GM12892 (cell line): ENCODE data around the gene SERINC5.

Source experiments
- DNase-seq: peaks from one replicate; pipeline ENCODE4 v3.0.0; 2011; ENCODE audit not compliant: insufficient read length
- FAIRE-seq: peaks from 2 replicates; lab custom pipeline; 2011; peaks lifted over from hg19 to GRCh38; lab: Jason Lieb, UNC
- POLR2A ChIP-seq: IDR thresholded peaks from 2 replicates; pipeline ENCODE4 v1.6.1; 2011; ENCODE audit warnings: low read depth, low read length, control low read depth
- POLR2AphosphoS5 ChIP-seq: IDR thresholded peaks from 2 replicates; pipeline ENCODE4 v1.6.1; 2011; ENCODE audit warnings: low read depth, low read length, control low read depth
- TAF1 ChIP-seq: IDR thresholded peaks from 2 replicates; pipeline ENCODE4 v1.6.1; 2011; ENCODE audit warnings: low read depth, mild to moderate bottlenecking, control low read depth, low read length, borderline replicate concordance

Gene SERINC5

DNA sequence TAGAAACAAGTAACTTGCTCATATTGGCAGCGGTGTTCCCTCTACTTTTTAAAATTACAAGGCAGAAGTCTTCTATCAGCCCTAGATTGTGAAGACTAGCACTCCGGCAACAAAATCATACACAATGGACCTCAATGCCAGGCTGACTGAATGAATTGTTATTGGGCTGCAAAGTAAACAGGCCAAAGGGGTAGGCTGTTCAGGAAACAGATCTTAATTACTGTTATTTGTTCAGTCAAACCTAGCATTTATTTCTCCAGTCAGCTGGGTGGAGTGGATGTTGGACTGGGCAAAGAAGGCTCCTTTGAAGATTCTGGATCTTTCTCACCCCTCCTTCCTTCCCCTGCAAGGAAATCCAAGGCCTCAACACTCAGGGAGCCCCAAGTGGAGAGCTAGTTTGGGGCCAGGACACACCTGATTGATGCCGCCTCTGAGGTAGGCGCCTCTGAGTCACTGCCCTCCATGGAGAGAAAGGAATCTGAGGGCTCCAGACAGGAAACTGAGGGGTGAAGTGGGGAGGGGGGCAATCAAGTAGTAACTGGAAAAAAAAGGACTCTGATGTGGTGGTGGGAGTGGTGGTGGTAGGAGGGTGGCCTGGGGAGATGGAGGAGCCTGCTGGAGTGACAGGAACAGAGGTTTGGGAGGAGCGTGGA, 35.5 kb downstream of the SERINC5 start:
- FAIRE-seq, result no peak
- no peak for DNase-seq
- TF ChIP-seq POLR2A (no peak), POLR2AphosphoS5 (no peak), TAF1 (no peak)

DNA sequence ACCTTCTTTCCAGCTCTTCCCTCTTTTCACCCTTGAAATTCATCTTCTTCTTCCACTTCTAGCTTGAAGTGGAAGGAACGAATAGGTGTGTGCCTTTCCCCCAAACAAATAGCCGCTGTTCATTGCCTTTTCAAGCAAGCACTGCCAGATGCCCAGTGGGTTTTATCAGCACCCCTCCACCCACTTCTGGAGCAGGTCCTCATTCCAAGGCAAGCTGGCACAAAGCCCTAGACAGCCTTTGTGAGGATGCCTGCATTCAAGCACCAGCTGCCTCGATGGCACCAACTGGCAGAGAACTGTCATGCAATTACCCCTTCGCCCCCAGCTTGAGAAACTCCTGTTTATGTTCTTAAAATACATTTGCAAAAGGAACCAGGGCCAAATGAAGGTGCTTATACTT, 36.5 kb downstream of the SERINC5 start:
- DNase-seq (no peak), FAIRE-seq (no peak)
- TF ChIP-seq TAF1, result no peak
- no peak for TF ChIP-seq POLR2A
- TF ChIP-seq POLR2AphosphoS5, result no peak

GRCh38 chr5:80217667-80218066, 38.2 kb downstream of the SERINC5 start:
- FAIRE-seq (no peak), DNase-seq (no peak)
- TF ChIP-seq TAF1 (no peak), POLR2A (no peak), POLR2AphosphoS5 (no peak)

DNA sequence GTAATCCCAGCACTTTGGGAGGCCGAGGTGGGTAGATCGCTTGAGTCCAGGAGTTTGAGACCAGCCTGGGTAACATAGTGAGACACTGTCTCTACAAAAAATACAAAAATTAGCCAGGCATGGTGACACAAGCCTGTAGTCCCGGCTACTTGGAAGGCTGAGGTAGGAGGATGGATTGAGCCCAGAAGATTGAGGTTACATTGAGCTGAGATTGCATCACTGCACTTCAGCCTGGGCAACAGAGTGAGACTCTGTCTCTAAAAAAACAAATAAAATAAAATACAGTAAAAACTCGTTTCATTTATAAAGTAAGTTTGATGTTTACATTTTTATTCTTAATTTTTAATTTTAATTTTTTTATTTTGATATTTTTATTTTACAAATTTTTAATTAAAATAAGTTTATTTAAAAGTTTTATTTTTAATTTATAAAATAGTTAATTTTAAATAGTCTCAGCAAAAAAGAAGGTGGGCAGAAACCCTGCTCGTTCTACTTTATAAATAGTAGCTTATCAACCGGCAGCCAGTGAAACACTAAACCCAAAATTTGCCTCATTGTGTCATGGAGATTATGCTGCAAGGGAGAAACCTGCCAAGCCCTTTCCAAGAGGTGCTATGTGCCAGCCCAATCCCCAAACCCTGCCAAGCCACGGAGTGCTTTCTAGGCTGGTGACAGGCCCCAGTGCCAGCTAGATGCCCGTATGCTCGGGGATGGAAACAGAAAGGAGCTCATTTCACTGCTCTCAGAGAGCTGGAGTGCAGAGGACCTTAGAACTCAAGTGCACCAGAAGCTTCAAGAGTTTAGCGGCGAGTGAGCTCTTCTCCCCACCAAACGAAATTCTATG, 38.9 kb downstream of the SERINC5 start:
- FAIRE-seq, result no peak
- no peak for DNase-seq
- TF ChIP-seq POLR2A, result no peak
- no peak for TF ChIP-seq TAF1
- TF ChIP-seq POLR2AphosphoS5, result no peak

DNA sequence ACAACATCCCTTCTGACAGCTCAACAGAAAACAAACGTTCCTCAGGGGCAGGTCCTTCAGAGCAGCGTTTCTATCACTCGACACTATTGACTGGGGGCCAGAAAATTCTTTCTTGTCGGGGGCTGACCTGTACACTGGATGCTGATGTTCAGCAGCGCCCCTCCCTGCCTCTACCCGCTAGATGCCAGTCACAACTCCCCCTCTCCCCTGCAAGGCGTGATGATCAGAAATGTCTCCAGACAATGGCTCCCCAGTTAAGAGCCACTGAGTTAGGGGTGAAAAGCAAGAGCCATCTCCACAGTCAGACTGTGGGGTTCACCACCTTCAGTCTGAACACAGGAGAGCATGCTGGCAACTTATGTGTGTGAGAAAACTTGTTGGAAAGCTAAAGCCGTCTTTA, 39.8 kb downstream of the SERINC5 start:
- FAIRE-seq (no peak), DNase-seq (no peak)
- no peak for TF ChIP-seq POLR2AphosphoS5

- DNase-seq (no peak), FAIRE-seq (no peak)
- no peak for TF ChIP-seq POLR2A
- TF ChIP-seq POLR2AphosphoS5, result no peak
- TF ChIP-seq TAF1, result no peak
Measured at GRCh38 chr5:80215523-80215922, 40.3 kb downstream of the SERINC5 start.

DNA sequence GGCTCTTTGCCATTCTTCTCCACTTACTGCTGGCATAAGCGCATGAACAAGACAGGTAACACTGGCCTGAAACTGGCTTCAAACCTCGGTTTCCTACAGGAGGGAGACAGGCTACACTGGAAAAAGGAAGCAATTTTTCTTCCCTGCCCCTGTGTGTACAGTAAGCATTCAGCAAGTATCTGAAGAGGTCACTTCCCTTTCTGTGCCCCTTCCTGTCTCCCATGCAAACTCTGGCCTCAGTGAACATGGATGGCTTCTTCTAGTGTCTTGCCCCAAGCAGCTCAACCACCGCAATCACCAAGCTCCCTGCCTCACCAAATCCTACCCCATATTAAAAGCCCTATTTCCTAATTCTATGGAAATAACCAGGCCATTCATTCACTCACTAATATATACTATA, 42.4 kb downstream of the SERINC5 start:
- no peak for TF ChIP-seq POLR2AphosphoS5
- no peak for TF ChIP-seq POLR2A
- TF ChIP-seq TAF1, result no peak
- FAIRE-seq (no peak), DNase-seq (no peak)

- TF ChIP-seq TAF1 (no peak), POLR2A (no peak), POLR2AphosphoS5 (no peak)
- FAIRE-seq, result no peak
Measured at GRCh38 chr5:80212171-80212667, 43.6 kb downstream of the SERINC5 start.

GRCh38 chr5:80211327-80211726, 44.5 kb downstream of the SERINC5 start:
- FAIRE-seq, result no peak
- TF ChIP-seq POLR2AphosphoS5 (no peak), TAF1 (no peak), POLR2A (no peak)

More at GRCh38 chr5:80212171-80212667, 43.6 kb downstream of the SERINC5 start:
- DNase-seq, result no peak

GRCh38 chr5:80210014-80210413, 45.8 kb downstream of the SERINC5 start:
- FAIRE-seq (no peak), DNase-seq (no peak)
- TF ChIP-seq POLR2A (no peak), POLR2AphosphoS5 (no peak), TAF1 (no peak)

More at GRCh38 chr5:80211327-80211726, 44.5 kb downstream of the SERINC5 start:
- no peak for DNase-seq

DNA sequence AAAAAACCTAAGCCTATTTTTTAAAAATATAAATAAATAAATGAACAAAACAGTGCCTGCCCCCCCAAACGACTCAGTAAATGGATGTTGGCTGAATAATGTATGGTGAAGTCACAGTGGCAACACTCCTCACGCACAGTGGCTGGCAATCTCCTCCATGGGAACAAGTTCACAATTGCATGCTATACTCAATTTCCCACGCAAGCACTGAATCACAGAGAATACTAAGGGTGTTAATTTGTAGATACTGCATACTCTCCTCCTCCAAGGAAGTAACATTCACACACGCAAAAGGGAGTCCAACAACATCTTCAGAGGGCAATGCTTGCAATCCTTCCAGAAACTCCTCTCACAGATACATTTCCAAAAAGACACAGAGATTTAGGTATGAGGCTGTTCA, 47.5 kb downstream of the SERINC5 start:
- FAIRE-seq (no peak), DNase-seq (no peak)
- TF ChIP-seq POLR2A, result no peak
- no peak for TF ChIP-seq TAF1
- no peak for TF ChIP-seq POLR2AphosphoS5
